GM12873 (cell line): ENCODE measurements around the gene RBPJ.

Experiments used
- CTCF ChIP-seq: IDR thresholded peaks from 2 replicates; pipeline ENCODE4 v1.5.1; 2012; ENCODE audit warnings: low read depth, mild to moderate bottlenecking, moderate library complexity, low read length, control low read depth; ENCODE audit not compliant: insufficient read depth; ENCODE audit errors: missing control alignments

Gene RBPJ

GRCh38 chr4:26413582-26413981 is 92.8 kb downstream of the RBPJ start:
- no peak for TF ChIP-seq CTCF

- TF ChIP-seq CTCF: no peak
Observed at GRCh38 chr4:26418107-26418506, 97.3 kb downstream of the RBPJ start.

GRCh38 chr4:26418850-26419249 is 98.0 kb downstream of the RBPJ start:
- no peak for TF ChIP-seq CTCF

- no peak for TF ChIP-seq CTCF
Observed at GRCh38 chr4:26420438-26420837, 99.6 kb downstream of the RBPJ start.

- TF ChIP-seq CTCF: no peak
Observed at GRCh38 chr4:26420913-26421312, 100.1 kb downstream of the RBPJ start.

- TF ChIP-seq CTCF: no peak
Observed at GRCh38 chr4:26424153-26424552, 103.3 kb downstream of the RBPJ start.

- no peak for TF ChIP-seq CTCF
Observed at GRCh38 chr4:26424838-26425237, 104.0 kb downstream of the RBPJ start.

GRCh38 chr4:26425953-26426352 is 105.1 kb downstream of the RBPJ start:
- no peak for TF ChIP-seq CTCF
